ENCODE measurements around the gene SURF2. TPM values are rescaled to one million over a fixed set of nuclear protein-coding genes. Genes with fewer than 3 reads are reported as not detected.
"Not testable (repeated sequence)": the region's sequence is repeated elsewhere in the genome, so short reads cannot be mapped to it uniquely, and the experiment has no call there.

SURF2 gene
- polyA plus RNA-seq, 1 donor from 2014 or later: 34.7 TPM

GRCh38 chr9:133385452-133385851 lies 29.1 kb downstream of the SURF2 start:
- peaks cover 3% of the 10 kb centered on the region for H3K27me3 Mint-ChIP-seq
- H3K36me3 Mint-ChIP-seq: no peaks in the 10 kb centered on the region
- H3K27ac Mint-ChIP-seq: no peak overlapping the region
- H3K4me3 Mint-ChIP-seq: no peak overlapping the region
- no peaks in the 10 kb centered on the region for H3K9me3 Mint-ChIP-seq
- H3K4me1 Mint-ChIP-seq: no peaks in the 10 kb centered on the region

- Mint-ChIP-seq H3K27ac (no peak overlapping the region), H3K4me1 (no peaks in the 10 kb centered on the region), H3K4me3 (no peak overlapping the region), H3K36me3 (no peaks in the 10 kb centered on the region), H3K27me3 (peaks cover 4% of the 10 kb centered on the region), H3K9me3 (no peaks in the 10 kb centered on the region)
Observed at GRCh38 chr9:133386338-133386737, 30.0 kb downstream of the SURF2 start.

GRCh38 chr9:133387680-133388079 lies 31.3 kb downstream of the SURF2 start:
- H3K27me3 Mint-ChIP-seq: peaks cover 4% of the 10 kb centered on the region
- H3K36me3 Mint-ChIP-seq: no peaks in the 10 kb centered on the region
- no peak overlapping the region for H3K27ac Mint-ChIP-seq
- H3K9me3 Mint-ChIP-seq: no peaks in the 10 kb centered on the region
- H3K4me3 Mint-ChIP-seq: no peak overlapping the region
- H3K4me1 Mint-ChIP-seq: no peaks in the 10 kb centered on the region

- Mint-ChIP-seq H3K27ac (no peak overlapping the region), H3K4me3 (no peak overlapping the region), H3K9me3 (no peaks in the 10 kb centered on the region), H3K36me3 (no peaks in the 10 kb centered on the region), H3K27me3 (peaks cover 4% of the 10 kb centered on the region), H3K4me1 (no peaks in the 10 kb centered on the region)
Observed at GRCh38 chr9:133389025-133389557, 32.7 kb downstream of the SURF2 start.

DNA sequence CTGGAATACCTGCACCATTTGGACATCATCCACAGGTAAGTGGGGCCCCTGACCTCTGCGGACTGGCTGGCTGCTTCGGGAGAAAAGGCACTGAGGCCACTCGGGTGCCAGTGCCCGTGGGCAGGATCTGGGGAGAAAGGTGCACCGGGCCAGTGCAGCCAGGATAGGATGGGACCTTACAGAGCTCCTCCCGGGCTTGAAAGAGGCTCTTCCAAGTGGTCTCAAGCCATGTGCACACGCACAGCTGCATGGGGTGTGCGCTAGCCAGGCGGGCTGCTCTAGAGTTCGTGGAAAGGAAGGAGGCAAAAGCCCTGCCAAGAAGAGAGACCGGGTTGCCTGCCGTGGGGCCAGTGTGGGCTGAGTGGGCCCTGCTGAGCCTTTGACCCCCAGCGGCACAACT lies 33.2 kb downstream of the SURF2 start:
- H3K27ac Mint-ChIP-seq: no peak overlapping the region
- no peaks in the 10 kb centered on the region for H3K9me3 Mint-ChIP-seq
- H3K4me3 Mint-ChIP-seq: peak overlapping the region in 1 of 4 donors; percentile 67

GRCh38 chr9:133390713-133391112 lies 34.4 kb downstream of the SURF2 start:
- no peak overlapping the region for H3K4me3 Mint-ChIP-seq
- H3K27ac Mint-ChIP-seq: no peak overlapping the region

More for the DNA sequence above, 33.2 kb downstream of the SURF2 start:
- H3K27me3 Mint-ChIP-seq: peaks cover 4% of the 10 kb centered on the region
- H3K36me3 Mint-ChIP-seq: no peaks in the 10 kb centered on the region
- H3K4me1 Mint-ChIP-seq: no peaks in the 10 kb centered on the region

DNA sequence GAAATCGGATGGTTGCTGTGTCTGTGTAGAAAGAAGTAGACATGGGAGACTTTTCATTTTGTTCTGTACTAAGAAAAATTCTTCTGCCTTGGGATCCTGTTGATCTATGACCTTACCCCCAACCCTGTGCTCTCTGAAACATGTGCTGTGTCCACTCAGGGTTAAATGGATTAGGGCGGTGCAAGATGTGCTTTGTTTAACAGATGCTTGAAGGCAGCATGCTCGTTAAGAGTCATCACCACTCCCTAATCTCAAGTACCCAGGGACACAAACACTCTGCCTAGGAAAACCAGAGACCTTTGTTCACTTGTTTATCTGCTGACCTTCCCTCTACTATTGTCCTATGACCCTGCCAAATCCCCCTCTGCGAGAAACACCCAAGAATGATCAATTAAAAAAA lies 35.1 kb downstream of the SURF2 start:
- not testable (repeated sequence) for H3K36me3 Mint-ChIP-seq, H3K27ac Mint-ChIP-seq, H3K4me3 Mint-ChIP-seq, H3K4me1 Mint-ChIP-seq, H3K27me3 Mint-ChIP-seq, H3K9me3 Mint-ChIP-seq

More at GRCh38 chr9:133390713-133391112, 34.4 kb downstream of the SURF2 start:
- H3K36me3 Mint-ChIP-seq: no peaks in the 10 kb centered on the region
- no peaks in the 10 kb centered on the region for H3K9me3 Mint-ChIP-seq
- peaks cover 4% of the 10 kb centered on the region for H3K27me3 Mint-ChIP-seq
- no peaks in the 10 kb centered on the region for H3K4me1 Mint-ChIP-seq

DNA sequence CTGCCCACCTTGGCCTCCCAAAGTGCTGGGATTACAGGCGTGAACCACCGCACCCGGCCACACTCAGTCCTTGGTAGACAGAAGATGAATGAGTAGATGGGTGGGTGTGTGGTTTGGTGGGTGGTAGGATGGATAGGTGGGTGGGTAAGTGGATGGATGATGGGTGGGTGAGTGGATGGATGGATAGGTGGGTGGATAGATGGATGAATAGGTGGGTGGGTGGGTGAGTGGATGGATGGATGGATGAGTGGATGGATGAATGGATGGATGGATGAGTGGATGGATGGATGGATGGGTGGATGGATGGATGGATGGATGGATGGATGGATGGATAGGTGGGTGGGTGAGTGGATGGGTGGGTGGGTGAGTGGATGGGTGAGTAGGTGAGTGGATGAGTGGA lies 36.0 kb downstream of the SURF2 start:
- not testable (repeated sequence) for H3K27ac Mint-ChIP-seq, H3K9me3 Mint-ChIP-seq, H3K4me1 Mint-ChIP-seq, H3K36me3 Mint-ChIP-seq, H3K27me3 Mint-ChIP-seq, H3K4me3 Mint-ChIP-seq

DNA sequence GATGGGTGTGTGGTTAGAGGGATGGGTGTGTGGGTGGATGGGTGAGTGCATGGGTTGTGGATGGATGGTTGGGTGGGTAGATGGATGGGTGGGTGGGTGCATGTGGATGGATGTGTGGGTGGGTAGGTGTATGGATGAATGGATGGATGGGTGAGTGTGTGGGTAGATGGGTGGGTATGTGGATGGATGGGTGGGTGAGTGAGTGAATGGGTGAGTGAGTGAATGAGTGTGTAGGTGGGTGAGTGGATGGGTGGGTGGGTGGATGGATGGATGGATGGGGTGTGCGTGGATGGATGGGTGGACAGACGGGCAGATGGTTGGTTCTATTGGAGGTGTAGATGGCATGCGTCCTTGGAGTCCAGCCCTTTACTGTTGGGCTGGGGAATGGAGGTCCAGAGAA lies 37.0 kb downstream of the SURF2 start:
- no peaks in the 10 kb centered on the region for H3K9me3 Mint-ChIP-seq
- no peak overlapping the region for H3K27ac Mint-ChIP-seq
- no peak overlapping the region for H3K4me3 Mint-ChIP-seq
- H3K4me1 Mint-ChIP-seq: no peaks in the 10 kb centered on the region
- H3K27me3 Mint-ChIP-seq: peaks cover 4% of the 10 kb centered on the region
- no peaks in the 10 kb centered on the region for H3K36me3 Mint-ChIP-seq

GRCh38 chr9:133394687-133395271 lies 38.4 kb downstream of the SURF2 start:
- no peaks in the 10 kb centered on the region for H3K4me1 Mint-ChIP-seq
- H3K36me3 Mint-ChIP-seq: no peaks in the 10 kb centered on the region
- H3K9me3 Mint-ChIP-seq: no peaks in the 10 kb centered on the region
- H3K4me3 Mint-ChIP-seq: no peak overlapping the region
- H3K27me3 Mint-ChIP-seq: peaks cover 2% of the 10 kb centered on the region
- peak overlapping the region in 1 of 3 donors; percentile 31 for H3K27ac Mint-ChIP-seq

GRCh38 chr9:133396952-133397351 lies 40.6 kb downstream of the SURF2 start:
- H3K9me3 Mint-ChIP-seq: no peaks in the 10 kb centered on the region
- no peaks in the 10 kb centered on the region for H3K4me1 Mint-ChIP-seq
- H3K4me3 Mint-ChIP-seq: no peak overlapping the region
- no peaks in the 10 kb centered on the region for H3K36me3 Mint-ChIP-seq
- H3K27me3 Mint-ChIP-seq: no peaks in the 10 kb centered on the region
- H3K27ac Mint-ChIP-seq: peak overlapping the region in 1 of 3 donors; percentile 26

GRCh38 chr9:133397370-133397769 lies 41.0 kb downstream of the SURF2 start:
- Mint-ChIP-seq H3K9me3 (no peaks in the 10 kb centered on the region), H3K4me3 (peak overlapping the region in 1 of 4 donors; percentile 4), H3K36me3 (no peaks in the 10 kb centered on the region), H3K4me1 (no peaks in the 10 kb centered on the region), H3K27ac (peak overlapping the region in 1 of 3 donors; percentile 26), H3K27me3 (no peaks in the 10 kb centered on the region)

DNA sequence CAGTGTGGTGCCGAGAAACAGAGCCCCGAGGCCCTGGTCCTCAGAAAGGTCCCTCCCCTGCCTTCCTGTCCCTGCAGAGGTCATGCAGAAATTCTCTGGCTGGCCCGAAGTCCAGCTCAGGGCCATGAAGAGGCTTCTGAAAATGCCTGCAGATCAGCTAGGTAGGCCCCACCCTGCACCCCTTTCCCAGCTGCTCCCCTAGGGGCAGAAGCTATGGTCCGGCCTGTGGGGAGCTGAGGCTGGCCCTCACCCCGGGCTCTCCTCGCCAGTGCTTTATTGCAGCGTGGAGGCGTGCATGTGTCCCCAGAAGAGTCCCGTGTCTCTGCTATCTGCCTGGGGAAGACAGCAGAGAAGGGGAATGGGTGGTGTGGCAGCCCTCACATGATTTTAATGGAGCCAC lies 41.5 kb downstream of the SURF2 start:
- Mint-ChIP-seq H3K27me3 (no peaks in the 10 kb centered on the region), H3K4me3 (no peak overlapping the region), H3K27ac (no peak overlapping the region), H3K9me3 (no peaks in the 10 kb centered on the region), H3K4me1 (no peaks in the 10 kb centered on the region), H3K36me3 (no peaks in the 10 kb centered on the region)

- Mint-ChIP-seq H3K4me1 (peaks cover 3 to 5% (median 4%) of the 10 kb centered on the region in 3 donors), H3K27me3 (no peaks in the 10 kb centered on the region), H3K36me3 (no peaks in the 10 kb centered on the region), H3K4me3 (no peak overlapping the region), H3K27ac (no peak overlapping the region), H3K9me3 (no peaks in the 10 kb centered on the region)
Observed at GRCh38 chr9:133400292-133400691, 43.9 kb downstream of the SURF2 start.

DNA sequence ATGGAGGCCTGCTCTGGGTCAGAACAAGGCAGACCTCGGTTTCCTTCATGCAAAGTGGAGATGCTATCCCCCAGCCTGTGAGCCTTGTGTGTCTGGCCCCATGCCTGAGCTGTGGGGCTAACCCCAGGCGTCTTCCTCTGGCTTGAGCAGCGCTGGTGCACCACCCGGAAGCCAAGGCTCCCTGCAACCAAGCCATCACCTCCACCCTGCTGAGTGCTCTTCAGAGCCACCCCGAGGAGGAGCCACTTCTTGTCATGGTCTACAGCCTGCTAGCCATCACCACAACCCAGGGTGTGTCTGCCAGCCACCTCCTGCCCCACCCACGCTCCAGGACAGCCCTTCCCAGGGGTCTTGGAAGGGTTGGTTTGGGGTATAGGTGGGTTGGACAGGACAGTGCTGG lies 45.2 kb downstream of the SURF2 start:
- no peak overlapping the region for H3K27ac Mint-ChIP-seq
- H3K4me3 Mint-ChIP-seq: no peak overlapping the region
- H3K36me3 Mint-ChIP-seq: no peaks in the 10 kb centered on the region
- no peaks in the 10 kb centered on the region for H3K27me3 Mint-ChIP-seq
- no peaks in the 10 kb centered on the region for H3K9me3 Mint-ChIP-seq
- peaks cover 3 to 6% (median 4%) of the 10 kb centered on the region in 3 donors for H3K4me1 Mint-ChIP-seq

DNA sequence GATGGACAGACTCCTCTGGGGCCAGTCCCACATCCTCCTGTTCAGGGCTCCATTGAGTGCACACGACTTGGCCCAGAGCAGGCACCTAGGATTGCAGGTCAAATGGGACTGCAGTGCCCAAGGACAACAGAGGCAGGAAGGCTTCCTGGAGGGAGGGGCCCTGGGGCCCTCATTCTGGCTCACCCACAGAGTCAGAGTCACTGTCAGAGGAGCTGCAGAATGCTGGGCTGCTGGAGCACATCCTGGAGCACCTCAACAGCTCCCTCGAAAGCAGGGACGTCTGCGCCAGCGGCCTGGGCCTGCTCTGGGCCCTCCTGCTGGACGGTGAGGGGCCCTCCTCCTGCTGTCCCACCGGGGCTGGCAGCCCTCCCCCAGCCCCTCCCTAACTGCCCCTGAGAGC lies 46.3 kb downstream of the SURF2 start:
- Mint-ChIP-seq H3K9me3 (no peaks in the 10 kb centered on the region), H3K4me1 (peaks cover 8 to 10% (median 9%) of the 10 kb centered on the region in 3 donors), H3K27ac (no peak overlapping the region)

More for the DNA sequence above, 46.3 kb downstream of the SURF2 start:
- H3K27me3 Mint-ChIP-seq: no peaks in the 10 kb centered on the region
- H3K36me3 Mint-ChIP-seq: no peaks in the 10 kb centered on the region
- H3K4me3 Mint-ChIP-seq: no peak overlapping the region
